Retinal pigment epithelial cell (primary cell): ENCODE measurements around the gene PHETA1.

Source experiments
- DNase-seq: peaks from one replicate; pipeline ENCODE4 v3.0.0-alpha.2; 2010; ENCODE audit warnings: low read depth
- H3K4me3 ChIP-seq: 2 replicates; pipeline ENCODE4 v1.5.1; 2011; ENCODE audit warnings: mild to moderate bottlenecking, low read length, control low read depth, moderate library complexity
- TF ChIP-seq, protein P1 (sequence below): conservative IDR thresholded peaks from 2 replicates; pipeline ENCODE4 v1.5.1; 2011; ENCODE audit warnings: low read depth, low read length, control low read depth, inconsistent platforms

PHETA1 gene

DNA sequence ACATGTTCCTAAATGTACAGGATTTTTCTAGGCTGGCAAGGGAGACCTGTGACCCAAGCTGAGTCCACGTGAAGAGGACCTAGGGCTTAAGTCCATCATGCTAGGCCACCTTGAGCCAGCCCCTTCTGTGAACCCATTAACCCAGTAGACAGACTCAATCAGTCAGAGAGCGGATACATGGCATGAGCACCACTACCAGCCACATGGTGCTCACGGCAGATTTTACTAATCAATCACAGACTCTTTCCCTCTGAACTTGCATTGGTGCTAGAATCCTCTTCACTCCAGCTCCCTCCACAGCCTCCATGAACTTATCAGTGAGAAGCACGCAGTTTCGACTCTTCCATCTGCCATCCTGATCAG, 9.0 kb downstream of the PHETA1 start:
- no peak for DNase-seq
- TF ChIP-seq, protein P1, sequence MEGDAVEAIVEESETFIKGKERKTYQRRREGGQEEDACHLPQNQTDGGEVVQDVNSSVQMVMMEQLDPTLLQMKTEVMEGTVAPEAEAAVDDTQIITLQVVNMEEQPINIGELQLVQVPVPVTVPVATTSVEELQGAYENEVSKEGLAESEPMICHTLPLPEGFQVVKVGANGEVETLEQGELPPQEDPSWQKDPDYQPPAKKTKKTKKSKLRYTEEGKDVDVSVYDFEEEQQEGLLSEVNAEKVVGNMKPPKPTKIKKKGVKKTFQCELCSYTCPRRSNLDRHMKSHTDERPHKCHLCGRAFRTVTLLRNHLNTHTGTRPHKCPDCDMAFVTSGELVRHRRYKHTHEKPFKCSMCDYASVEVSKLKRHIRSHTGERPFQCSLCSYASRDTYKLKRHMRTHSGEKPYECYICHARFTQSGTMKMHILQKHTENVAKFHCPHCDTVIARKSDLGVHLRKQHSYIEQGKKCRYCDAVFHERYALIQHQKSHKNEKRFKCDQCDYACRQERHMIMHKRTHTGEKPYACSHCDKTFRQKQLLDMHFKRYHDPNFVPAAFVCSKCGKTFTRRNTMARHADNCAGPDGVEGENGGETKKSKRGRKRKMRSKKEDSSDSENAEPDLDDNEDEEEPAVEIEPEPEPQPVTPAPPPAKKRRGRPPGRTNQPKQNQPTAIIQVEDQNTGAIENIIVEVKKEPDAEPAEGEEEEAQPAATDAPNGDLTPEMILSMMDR: no peak
- H3K4me3 ChIP-seq: no peak overlapping the region

DNA sequence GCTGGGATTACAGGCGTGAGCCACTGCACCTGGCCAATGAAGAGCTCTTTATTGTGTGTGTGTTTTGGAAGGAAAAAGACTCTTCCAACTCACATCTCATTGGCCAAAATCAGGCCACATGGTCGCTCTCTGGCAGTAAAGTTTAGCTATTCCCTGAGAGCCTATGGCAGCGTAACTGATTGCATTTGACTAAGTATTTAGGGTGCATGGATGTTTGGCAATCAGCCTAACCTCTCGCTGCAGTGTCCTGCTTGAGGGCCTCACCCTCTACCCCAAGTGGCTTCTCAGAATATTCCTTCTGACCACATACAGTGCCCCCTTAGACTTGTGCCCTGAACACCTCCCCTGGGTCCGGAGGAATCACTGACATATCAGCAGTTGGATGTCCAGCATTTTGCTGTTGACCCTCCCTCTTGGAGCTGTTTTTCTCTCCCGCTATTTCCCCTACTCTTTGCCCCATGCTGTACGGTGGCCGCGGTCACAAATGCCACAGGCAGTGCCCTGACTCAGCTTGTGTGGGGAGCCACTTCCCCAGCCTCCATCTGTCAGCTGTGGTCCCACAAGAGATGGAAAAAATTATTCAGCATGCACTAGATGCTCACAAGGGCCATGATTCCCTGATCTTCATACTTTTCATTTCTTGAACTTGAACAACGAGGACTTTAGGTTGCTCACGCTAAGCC, 9.5 kb downstream of the PHETA1 start:
- TF ChIP-seq, protein P1: no peak
- DNase-seq: no peak
- H3K4me3 ChIP-seq: no peak overlapping the region

DNA sequence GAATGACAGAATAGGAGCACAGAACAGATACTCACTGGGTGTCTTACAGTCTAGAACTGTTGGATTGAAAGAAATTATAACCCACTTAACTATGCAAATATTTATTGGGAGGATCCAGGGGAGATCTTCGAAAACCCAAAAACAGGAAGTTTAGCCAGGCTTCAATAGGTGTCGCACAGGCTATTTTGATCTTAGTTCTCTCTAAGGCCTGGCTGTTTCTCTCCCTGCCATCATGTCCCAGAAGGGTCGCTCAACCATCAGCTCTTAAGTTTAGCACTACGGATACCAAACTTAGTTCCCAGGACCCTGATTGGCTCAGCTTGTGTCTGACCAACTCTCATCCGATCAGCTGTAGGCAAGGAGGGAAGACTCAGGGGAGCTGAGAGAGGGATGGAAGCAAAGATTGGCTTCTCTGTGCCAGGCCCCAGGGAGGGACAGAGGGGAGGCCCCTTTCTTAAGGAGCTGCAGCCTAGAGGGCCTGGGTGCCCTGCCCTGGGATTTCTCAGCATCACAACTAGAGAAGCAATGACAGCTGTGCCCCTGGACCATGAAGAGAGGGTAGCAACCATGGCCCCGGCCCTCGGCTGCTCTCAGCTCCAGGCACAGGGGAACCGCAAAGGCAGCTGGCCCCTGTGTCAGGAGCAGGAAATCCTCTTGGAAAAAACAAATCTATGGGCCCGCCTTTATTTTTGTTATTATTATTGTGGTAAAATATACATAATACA, 13.5 kb downstream of the PHETA1 start:
- no peak for DNase-seq
- no peak overlapping the region for H3K4me3 ChIP-seq
- TF ChIP-seq, protein P1: no peak

DNA sequence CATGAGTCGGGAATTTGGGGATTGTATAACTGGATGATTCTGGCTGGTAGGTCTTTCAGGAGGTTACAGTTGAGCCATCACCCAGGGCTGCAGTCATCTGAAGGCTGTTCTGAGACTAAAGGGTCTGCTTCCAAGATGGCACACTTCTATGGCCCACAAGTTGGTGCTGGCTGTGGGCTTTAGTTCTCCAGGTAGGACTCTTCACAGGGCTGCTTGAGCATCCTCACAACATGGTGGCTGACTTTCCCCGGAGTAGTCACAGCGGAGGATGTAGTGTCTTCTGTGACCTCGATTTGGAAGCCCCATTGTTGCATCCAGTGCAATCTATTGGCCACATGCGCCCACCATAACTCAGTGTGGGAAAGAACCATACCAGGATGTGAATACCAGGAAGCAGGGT, 14.4 kb downstream of the PHETA1 start:
- H3K4me3 ChIP-seq: no peak overlapping the region
- no peak for DNase-seq
- TF ChIP-seq, protein P1: no peak

DNA sequence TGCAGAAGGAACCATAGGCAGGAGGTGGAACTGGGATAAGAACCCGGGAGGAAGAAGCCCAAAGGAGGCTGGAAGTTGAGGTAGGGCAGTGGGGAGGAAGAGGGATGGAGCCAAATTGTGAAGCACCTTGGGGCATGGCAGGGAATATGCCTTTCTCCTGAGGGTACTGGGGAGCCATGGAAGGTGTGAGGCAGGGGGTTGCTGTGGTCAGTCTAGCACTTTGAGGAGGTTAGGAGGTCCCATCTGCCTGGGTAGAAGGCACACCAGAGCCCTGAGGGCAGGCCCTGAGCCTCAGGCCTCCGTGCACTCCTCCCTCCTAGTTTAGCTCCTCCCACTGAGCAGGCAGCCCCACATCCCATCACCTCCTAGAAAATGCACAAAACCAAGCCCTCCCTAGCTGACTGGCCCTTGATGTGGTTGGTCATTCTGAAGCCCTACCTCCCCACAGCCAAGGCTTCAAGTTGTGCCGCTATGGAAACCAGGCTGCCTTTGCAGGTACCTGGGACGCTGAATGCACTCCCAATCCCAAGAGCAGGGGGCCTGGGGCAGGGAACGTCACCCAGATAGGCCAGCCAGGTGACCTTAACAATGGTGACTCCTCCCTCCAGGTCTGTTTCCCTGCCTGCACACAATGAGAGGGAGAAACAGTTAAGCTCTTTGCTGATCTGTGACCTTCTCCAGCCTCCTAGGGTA, 15.1 kb downstream of the PHETA1 start:
- no peak overlapping the region for H3K4me3 ChIP-seq
- TF ChIP-seq, protein P1: no peak
- no peak for DNase-seq

DNA sequence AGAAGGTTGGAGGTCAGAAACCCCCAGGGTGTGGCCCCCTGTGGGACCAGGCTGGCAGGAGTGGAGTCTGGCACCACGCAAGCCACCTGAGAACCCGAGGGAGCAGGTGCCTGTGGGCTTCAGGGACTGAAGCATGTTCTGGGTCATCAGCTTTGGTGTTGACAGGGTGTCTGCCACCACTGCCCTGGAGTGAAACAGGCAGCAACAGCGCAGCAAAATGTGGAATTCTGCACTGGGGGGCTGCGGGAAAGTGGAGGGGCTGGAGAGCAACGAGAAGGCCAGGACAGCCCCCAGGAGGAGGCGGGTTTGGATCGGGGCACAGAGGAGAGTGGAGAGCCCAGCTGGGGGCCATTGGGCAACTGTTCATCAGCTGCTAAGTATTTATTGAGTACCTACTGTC, 15.9 kb downstream of the PHETA1 start:
- TF ChIP-seq, protein P1: no peak
- no peak overlapping the region for H3K4me3 ChIP-seq
- DNase-seq: no peak
